ENCODE measurements around the gene RNPS1.

DNA sequence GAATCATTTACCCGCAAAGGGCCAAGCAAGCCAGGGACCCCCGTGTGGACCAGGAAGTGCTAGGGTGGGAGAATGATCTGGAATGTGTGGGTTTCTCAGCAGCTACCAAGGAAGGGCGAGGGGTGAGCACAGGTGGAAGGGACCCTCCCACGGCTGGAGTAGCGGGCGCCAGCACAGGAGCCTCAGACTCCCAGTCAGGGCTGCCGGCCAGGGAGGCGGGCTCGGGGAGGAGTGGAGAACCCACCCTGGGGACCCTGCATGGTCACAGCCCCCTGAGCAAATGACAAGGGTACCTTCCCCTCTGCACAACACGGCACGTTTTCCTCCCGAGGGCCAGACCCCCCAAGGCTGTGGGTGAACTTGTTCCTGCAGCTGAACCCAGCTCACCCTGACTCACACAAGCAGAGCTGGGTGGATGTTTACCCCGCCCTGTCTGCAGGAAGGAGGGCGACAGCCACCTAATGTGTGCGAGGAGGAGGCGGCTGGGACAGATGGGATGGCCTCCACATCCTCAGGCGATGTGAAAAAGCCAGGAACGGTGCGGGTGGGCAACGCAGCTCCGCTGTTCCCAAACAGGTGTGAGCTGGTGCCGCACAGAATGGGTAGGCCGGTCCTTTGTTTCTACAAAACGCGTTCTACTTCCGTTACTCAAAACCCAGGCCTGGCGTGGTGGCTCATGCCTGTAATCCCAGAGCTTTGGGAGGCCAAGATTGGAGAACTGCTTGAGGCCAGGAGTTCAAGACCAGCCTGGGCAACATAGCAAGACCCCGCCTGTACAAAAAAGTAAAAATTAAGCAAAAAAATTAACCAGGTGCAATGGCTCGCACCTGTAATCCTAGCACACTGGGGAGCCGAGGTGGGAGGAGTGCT lies 22.8 kb downstream of the RNPS1 start:
- TF ChIP-seq, protein P1, sequence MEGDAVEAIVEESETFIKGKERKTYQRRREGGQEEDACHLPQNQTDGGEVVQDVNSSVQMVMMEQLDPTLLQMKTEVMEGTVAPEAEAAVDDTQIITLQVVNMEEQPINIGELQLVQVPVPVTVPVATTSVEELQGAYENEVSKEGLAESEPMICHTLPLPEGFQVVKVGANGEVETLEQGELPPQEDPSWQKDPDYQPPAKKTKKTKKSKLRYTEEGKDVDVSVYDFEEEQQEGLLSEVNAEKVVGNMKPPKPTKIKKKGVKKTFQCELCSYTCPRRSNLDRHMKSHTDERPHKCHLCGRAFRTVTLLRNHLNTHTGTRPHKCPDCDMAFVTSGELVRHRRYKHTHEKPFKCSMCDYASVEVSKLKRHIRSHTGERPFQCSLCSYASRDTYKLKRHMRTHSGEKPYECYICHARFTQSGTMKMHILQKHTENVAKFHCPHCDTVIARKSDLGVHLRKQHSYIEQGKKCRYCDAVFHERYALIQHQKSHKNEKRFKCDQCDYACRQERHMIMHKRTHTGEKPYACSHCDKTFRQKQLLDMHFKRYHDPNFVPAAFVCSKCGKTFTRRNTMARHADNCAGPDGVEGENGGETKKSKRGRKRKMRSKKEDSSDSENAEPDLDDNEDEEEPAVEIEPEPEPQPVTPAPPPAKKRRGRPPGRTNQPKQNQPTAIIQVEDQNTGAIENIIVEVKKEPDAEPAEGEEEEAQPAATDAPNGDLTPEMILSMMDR (conservative IDR thresholded peaks at IDR 0.05) = no peak
- no peak for TF ChIP-seq EZH2 (IDR thresholded peaks at IDR 0.05; ENCODE audit: low read depth)

All from PC-9 (cell line).